CD4-positive, alpha-beta T cell (primary cell): ENCODE results near the gene ABCA13. TPM values are rescaled to one million over a fixed set of nuclear protein-coding genes. Genes with fewer than 3 reads are reported as not detected.

Source experiments
- ATAC-seq: fragments of 200-7000 bp; cut with Tn5 transposase; one replicate; pipeline ENCODE4 v1.10.0; 2022; ENCODE audit warnings: mild to moderate bottlenecking; ENCODE audit not compliant: poor library complexity
- CTCF ChIA-PET: fragments of 350-600 bp; sonication (Branson Sonifier 250); formaldehyde crosslinking; loops from one replicate; lab custom pipeline; 2021; ENCODE audit warnings: antibody characterized with exemption, inconsistent platforms; lab: Charles Lee
- POLR2A ChIA-PET: fragments of 350-600 bp; sonication (Branson Sonifier 250); formaldehyde crosslinking; loops from one replicate; lab custom pipeline; 2021; ENCODE audit warnings: antibody characterized with exemption, inconsistent platforms; lab: Charles Lee
- DNase-seq, 14 experiments: peaks; one replicate each; pipeline ENCODE4 v3.0.0-alpha.2; 2013 to 2020; ENCODE audit warnings: mixed read lengths in 2 of 14
- H3K27ac ChIP-seq, 2 donors: one replicate each; pipeline versions ENCODE4 v1.5.1 to v1.7.0; 2013; ENCODE audit warnings: low read length in 2 of 2, low read depth in 1 of 2, mild to moderate bottlenecking in 1 of 2
- H3K27me3 ChIP-seq, 2 experiments: 1 replicate in 1 of 2; 2 replicates in 1 of 2; pipeline versions ENCODE4 v1.6.1 to v1.7.0; 2013; ENCODE audit warnings: low read length in 2 of 2, control low read depth in 1 of 2, mild to moderate bottlenecking in 1 of 2, moderate library complexity in 1 of 2; ENCODE audit not compliant: insufficient read depth in 2 of 2, control insufficient read depth in 1 of 2
- H3K36me3 ChIP-seq: one replicate; pipeline ENCODE4 v1.6.1; 2013; ENCODE audit warnings: low read length, control low read depth; ENCODE audit not compliant: insufficient read depth
- H3K4me1 ChIP-seq: one replicate; pipeline ENCODE4 v1.6.1; 2013; ENCODE audit warnings: low read length, control low read depth; ENCODE audit not compliant: insufficient read depth
- H3K4me3 ChIP-seq: one replicate; pipeline ENCODE4 v1.5.1; 2013; ENCODE audit warnings: mild to moderate bottlenecking, low read length, moderate library complexity
- H3K9me3 ChIP-seq, 2 experiments: 1 replicate in 1 of 2; 2 replicates in 1 of 2; pipeline versions ENCODE4 v1.6.1 to v1.7.0; 2013; ENCODE audit warnings: low read length in 2 of 2, mild to moderate bottlenecking in 2 of 2, control low read depth in 1 of 2, moderate library complexity in 1 of 2; ENCODE audit not compliant: control insufficient read depth in 1 of 2, insufficient read depth in 1 of 2
- H3K27ac Mint-ChIP-seq: one replicate; pipeline ENCODE4 v1.8.0; 2020; ENCODE audit warnings: mixed read lengths
- H3K27me3 Mint-ChIP-seq: one replicate; pipeline ENCODE4 v1.8.0; 2021; ENCODE audit warnings: mixed read lengths
- H3K36me3 Mint-ChIP-seq: one replicate; pipeline ENCODE4 v1.8.0; 2021; ENCODE audit warnings: low read depth, mixed read lengths
- H3K4me1 Mint-ChIP-seq: one replicate; pipeline ENCODE4 v1.8.0; 2021; ENCODE audit warnings: low read depth, mixed read lengths
- H3K4me3 Mint-ChIP-seq: one replicate; pipeline ENCODE4 v1.8.0; 2020; ENCODE audit warnings: mild to moderate bottlenecking, mixed read lengths
- H3K9me3 Mint-ChIP-seq: one replicate; pipeline ENCODE4 v1.8.0; 2020; ENCODE audit warnings: mixed read lengths
- intact Hi-C, 2 experiments: fragments of 100-400 bp; cut with DNase I in 1 of 2; cut with micrococcal nuclease in 1 of 2; formaldehyde crosslinking; loops; one replicate each; pipeline versions ENCODE4 v1.15.1 to v1.9.0; 2023 to 2025; cut with DNase I, micrococcal nuclease
- total RNA-seq, 174 experiments: library from RNA in 2 of 174; stranded (reverse) in 2 of 174; gene quantifications; one replicate each; pipeline ENCODE4 v1.2.3 and lab custom pipeline; 2021 to 2026
- TF ChIP-seq, protein P1 (sequence below): fragments of 200-600 bp; IDR thresholded peaks from one replicate; pipeline ENCODE4 v1.8.0; 2022; ENCODE audit warnings: antibody characterized with exemption, mild to moderate bottlenecking

ABCA13 gene
- total RNA-seq, 2 experiments from 2014 or later, result not detected

DNA sequence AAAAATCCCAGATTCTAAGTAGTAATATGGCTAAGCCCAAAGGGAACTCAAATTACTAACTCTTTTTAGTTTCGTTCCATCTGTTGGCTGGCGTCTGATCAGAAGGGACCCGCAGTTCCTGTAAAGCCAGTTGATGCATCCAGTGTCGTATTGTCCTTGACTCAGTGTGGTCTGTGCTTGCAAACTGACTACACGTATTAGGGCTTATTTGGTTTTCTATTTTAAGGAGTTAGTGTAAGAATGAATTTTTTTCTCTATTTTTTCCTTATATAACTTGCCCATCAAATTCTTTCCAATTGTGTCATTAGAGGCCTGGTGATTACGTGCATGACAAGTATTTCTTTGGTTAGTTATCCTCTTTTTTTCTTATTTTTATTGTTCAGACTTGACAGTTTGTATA is 9.7 kb downstream of the ABCA13 start:
- no peak overlapping the region for H3K27ac Mint-ChIP-seq
- no peaks in the 10 kb centered on the region for H3K36me3 Mint-ChIP-seq
- Histone ChIP-seq H3K36me3 (no peaks in the 10 kb centered on the region), H3K4me1 (no peaks in the 10 kb centered on the region), H3K27me3 (no peaks in the 10 kb centered on the region), H3K27ac (no peak overlapping the region), H3K9me3 (no peaks in the 10 kb centered on the region), H3K4me3 (no peak overlapping the region)
- intact Hi-C loops, result no loop called here
- H3K27me3 Mint-ChIP-seq, result no peaks in the 10 kb centered on the region
- H3K4me3 Mint-ChIP-seq, result no peak overlapping the region
- no peaks in the 10 kb centered on the region for H3K4me1 Mint-ChIP-seq
- ChIA-PET POLR2A (no interaction called here), CTCF (no interaction called here)
- H3K9me3 Mint-ChIP-seq, result no peaks in the 10 kb centered on the region
- TF ChIP-seq, protein P1, sequence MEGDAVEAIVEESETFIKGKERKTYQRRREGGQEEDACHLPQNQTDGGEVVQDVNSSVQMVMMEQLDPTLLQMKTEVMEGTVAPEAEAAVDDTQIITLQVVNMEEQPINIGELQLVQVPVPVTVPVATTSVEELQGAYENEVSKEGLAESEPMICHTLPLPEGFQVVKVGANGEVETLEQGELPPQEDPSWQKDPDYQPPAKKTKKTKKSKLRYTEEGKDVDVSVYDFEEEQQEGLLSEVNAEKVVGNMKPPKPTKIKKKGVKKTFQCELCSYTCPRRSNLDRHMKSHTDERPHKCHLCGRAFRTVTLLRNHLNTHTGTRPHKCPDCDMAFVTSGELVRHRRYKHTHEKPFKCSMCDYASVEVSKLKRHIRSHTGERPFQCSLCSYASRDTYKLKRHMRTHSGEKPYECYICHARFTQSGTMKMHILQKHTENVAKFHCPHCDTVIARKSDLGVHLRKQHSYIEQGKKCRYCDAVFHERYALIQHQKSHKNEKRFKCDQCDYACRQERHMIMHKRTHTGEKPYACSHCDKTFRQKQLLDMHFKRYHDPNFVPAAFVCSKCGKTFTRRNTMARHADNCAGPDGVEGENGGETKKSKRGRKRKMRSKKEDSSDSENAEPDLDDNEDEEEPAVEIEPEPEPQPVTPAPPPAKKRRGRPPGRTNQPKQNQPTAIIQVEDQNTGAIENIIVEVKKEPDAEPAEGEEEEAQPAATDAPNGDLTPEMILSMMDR, result no peak
- ATAC-seq, result no peak
- DNase-seq, result no peak

DNA sequence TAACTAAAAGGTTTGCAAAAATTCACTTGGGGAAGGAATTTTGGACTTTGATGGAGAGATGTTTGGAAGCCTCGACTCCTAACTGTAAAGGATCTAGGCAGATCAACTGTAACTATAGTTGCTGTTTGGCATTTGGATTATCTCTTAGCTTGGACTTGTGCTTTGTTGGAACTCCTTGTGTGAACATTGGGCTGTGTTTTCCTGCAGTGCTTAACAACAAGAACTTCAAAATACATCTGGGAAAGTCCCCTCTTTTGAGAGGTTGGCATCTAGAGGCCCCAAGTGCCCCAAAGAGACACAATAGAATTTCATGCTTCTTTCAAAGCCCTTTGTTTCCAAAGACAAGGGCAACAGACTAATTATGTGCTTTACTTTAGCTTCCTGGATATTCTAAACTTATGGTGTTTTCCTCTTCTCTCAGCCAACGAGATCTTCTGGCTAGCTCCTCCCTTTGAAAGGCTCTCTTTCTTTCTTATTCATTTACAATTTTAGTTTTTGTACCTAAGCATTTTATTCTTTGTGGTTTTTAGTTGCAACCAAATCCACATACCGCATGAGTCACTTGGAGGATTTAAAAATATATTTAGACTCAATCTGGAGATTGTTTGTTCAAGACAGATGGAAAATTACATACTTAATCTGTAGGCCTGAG is 11.6 kb downstream of the ABCA13 start:
- no peaks in the 10 kb centered on the region for H3K36me3 ChIP-seq
- POLR2A ChIA-PET, result no interaction called here
- intact Hi-C loops, result no loop called here
- Mint-ChIP-seq H3K4me3 (no peak overlapping the region), H3K27ac (no peak overlapping the region), H3K9me3 (peaks cover 2% of the 10 kb centered on the region), H3K4me1 (no peaks in the 10 kb centered on the region), H3K27me3 (no peaks in the 10 kb centered on the region), H3K36me3 (no peaks in the 10 kb centered on the region)
- H3K4me1 ChIP-seq, result no peaks in the 10 kb centered on the region
- H3K4me3 ChIP-seq, result no peak overlapping the region
- no peak overlapping the region for H3K27ac ChIP-seq
- H3K9me3 ChIP-seq, result peaks cover 0 to 5% of the 10 kb centered on the region in 2 experiments
- no peaks in the 10 kb centered on the region for H3K27me3 ChIP-seq
- TF ChIP-seq, protein P1, result no peak
- CTCF ChIA-PET, result no interaction called here
- no peak for DNase-seq
- ATAC-seq, result no peak

DNA sequence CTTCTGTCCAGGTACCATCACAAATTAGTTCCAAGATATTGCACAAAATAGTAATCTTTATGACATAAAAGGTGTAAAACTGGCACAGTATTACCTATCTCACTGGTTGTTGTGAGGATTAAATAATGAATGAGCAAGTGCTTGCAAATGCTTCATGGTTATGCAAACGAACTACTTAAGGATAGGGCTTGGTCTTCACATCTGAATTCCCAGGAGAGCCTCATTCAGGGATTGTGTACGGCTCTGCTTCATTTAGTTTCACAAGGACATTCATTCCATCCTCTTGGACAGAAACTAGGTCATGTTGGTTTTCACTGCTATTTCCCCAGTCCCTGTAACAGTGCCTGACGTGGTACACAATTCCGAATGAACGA is 12.1 kb downstream of the ABCA13 start:
- no peak for DNase-seq
- TF ChIP-seq, protein P1, result no peak
- H3K36me3 Mint-ChIP-seq, result no peaks in the 10 kb centered on the region
- H3K4me3 Mint-ChIP-seq, result no peak overlapping the region
- POLR2A ChIA-PET, result no interaction called here
- Histone ChIP-seq H3K27ac (no peak overlapping the region), H3K36me3 (no peaks in the 10 kb centered on the region), H3K4me1 (no peaks in the 10 kb centered on the region), H3K9me3 (peaks cover 0 to 6% of the 10 kb centered on the region in 2 experiments), H3K4me3 (no peak overlapping the region), H3K27me3 (no peaks in the 10 kb centered on the region)
- H3K27me3 Mint-ChIP-seq, result no peaks in the 10 kb centered on the region
- no peak for ATAC-seq
- CTCF ChIA-PET, result no interaction called here
- no peaks in the 10 kb centered on the region for H3K4me1 Mint-ChIP-seq
- H3K27ac Mint-ChIP-seq, result no peak overlapping the region
- H3K9me3 Mint-ChIP-seq, result peaks cover 2% of the 10 kb centered on the region
- intact Hi-C loops, result no loop called here
